CD4-positive, CD25-positive, alpha-beta regulatory T cell (primary cell): ENCODE results near the gene PROM2. TPM values are rescaled to one million over a fixed set of nuclear protein-coding genes. Genes with fewer than 3 reads are reported as not detected.

Source experiments
- ATAC-seq, 2 donors: fragments of 150-1000 bp; cut with Tn5 transposase; one replicate each; pipeline ENCODE4 v1.10.0; 2021; ENCODE audit warnings: low read depth in 2 of 2, moderate number of reproducible peaks in 2 of 2, moderate library complexity in 1 of 2
- DNase-seq, 3 donors: peaks; one replicate each; pipeline versions ENCODE4 v3.0.0 to v3.0.0-alpha.2; 2012 to 2022; ENCODE audit warnings: mixed read lengths in 1 of 3
- H3K27ac ChIP-seq: one replicate; pipeline ENCODE4 v1.7.0; 2013; ENCODE audit warnings: mild to moderate bottlenecking, low read length; ENCODE audit not compliant: insufficient read depth, poor library complexity, severe bottlenecking
- H3K27me3 ChIP-seq: one replicate; pipeline ENCODE4 v1.7.0; 2013; ENCODE audit warnings: low read length; ENCODE audit not compliant: control insufficient read depth, insufficient read depth
- H3K36me3 ChIP-seq: one replicate; pipeline ENCODE4 v1.7.0; 2013; ENCODE audit warnings: mild to moderate bottlenecking, low read length, moderate library complexity; ENCODE audit not compliant: control insufficient read depth, insufficient read depth
- H3K4me1 ChIP-seq: 2 replicates; pipeline ENCODE4 v1.7.0; 2013; ENCODE audit warnings: mild to moderate bottlenecking, low read length; ENCODE audit not compliant: insufficient read depth, control insufficient read depth, poor library complexity, severe bottlenecking
- H3K4me3 ChIP-seq: one replicate; pipeline ENCODE4 v1.7.0; 2013; ENCODE audit warnings: low read depth, mild to moderate bottlenecking, low read length, moderate library complexity
- H3K9me3 ChIP-seq, 2 experiments: 1 replicate in 1 of 2; 2 replicates in 1 of 2; pipeline ENCODE4 v1.7.0; 2013; ENCODE audit warnings: low read length in 2 of 2, mild to moderate bottlenecking in 1 of 2, moderate library complexity in 1 of 2; ENCODE audit not compliant: control insufficient read depth in 2 of 2
- H3K27ac Mint-ChIP-seq, 3 donors: one replicate each; pipeline ENCODE4 v1.8.0; 2020 to 2022; ENCODE audit warnings: mild to moderate bottlenecking in 3 of 3, mixed read lengths in 3 of 3, moderate library complexity in 2 of 3
- H3K27me3 Mint-ChIP-seq: one replicate; pipeline ENCODE4 v1.8.0; 2022; ENCODE audit warnings: mild to moderate bottlenecking, mixed read lengths
- H3K36me3 Mint-ChIP-seq: one replicate; pipeline ENCODE4 v1.8.0; 2020; ENCODE audit warnings: mixed read lengths
- H3K4me1 Mint-ChIP-seq, 4 donors: one replicate each; pipeline ENCODE4 v1.8.0; 2020 to 2022; ENCODE audit warnings: mixed read lengths in 4 of 4, mild to moderate bottlenecking in 1 of 4
- H3K4me3 Mint-ChIP-seq, 4 donors: one replicate each; pipeline ENCODE4 v1.8.0; 2020 to 2022; ENCODE audit warnings: mild to moderate bottlenecking in 4 of 4, mixed read lengths in 4 of 4, moderate library complexity in 3 of 4
- H3K9me3 Mint-ChIP-seq, 7 donors: one replicate each; pipeline ENCODE4 v1.8.0; 2020 to 2022; ENCODE audit warnings: mixed read lengths in 7 of 7, mild to moderate bottlenecking in 3 of 7, moderate library complexity in 2 of 7
- polyA plus RNA-seq, 4 donors: library from polyadenylated mRNA; unstranded; fragments of 300-500 nt; fragmentation: Illumina TruSeq; gene quantifications; one replicate each; pipeline ENCODE4 v1.2.3, GENCODE V29; 2021
- total RNA-seq: library from RNA; stranded (reverse); gene quantifications from one replicate; pipeline ENCODE4 v1.2.3, GENCODE V29; 2022

Gene PROM2
- total and polyA plus RNA-seq, 5 donors from 2014 or later: 0.47 TPM; not detected in 4

GRCh38 chr2:95298486-95299111 lies 24.4 kb downstream of the PROM2 start:
- Mint-ChIP-seq H3K27ac (no peak overlapping the region), H3K4me3 (no peak overlapping the region), H3K4me1 (no peaks in the 10 kb centered on the region), H3K9me3 (no peaks in the 10 kb centered on the region), H3K36me3 (no peaks in the 10 kb centered on the region), H3K27me3 (no peaks in the 10 kb centered on the region)
- Histone ChIP-seq H3K36me3 (no peaks in the 10 kb centered on the region), H3K4me3 (no peak overlapping the region), H3K27ac (no peak overlapping the region), H3K9me3 (no peaks in the 10 kb centered on the region), H3K4me1 (no peaks in the 10 kb centered on the region), H3K27me3 (no peaks in the 10 kb centered on the region)
- ATAC-seq (no peak), DNase-seq (no peak)

- no peak overlapping the region for H3K27ac Mint-ChIP-seq
- ATAC-seq: no peak
- H3K4me3 Mint-ChIP-seq: no peak overlapping the region
Observed at GRCh38 chr2:95299961-95300360, 25.7 kb downstream of the PROM2 start.

DNA sequence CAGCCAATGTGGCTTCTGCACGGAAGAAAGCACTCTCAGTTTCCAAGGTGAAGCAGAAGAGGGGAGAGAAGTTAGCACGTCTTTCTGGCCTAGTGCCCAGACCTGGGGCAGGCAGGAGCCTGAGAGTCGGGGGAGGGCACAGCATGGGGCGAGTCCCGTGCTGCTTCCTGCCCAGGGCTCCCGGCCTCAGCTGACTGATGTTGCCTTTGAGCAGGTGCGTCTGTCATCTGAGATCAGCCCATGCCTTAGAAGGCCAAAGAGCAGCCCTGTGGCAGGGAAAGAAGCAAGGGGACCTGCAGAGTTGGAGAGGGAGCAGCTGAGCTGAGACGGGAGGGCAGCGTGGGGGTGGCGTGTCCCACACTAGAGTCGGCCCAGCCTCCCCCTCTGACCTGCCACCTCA lies 26.2 kb downstream of the PROM2 start:
- ATAC-seq: no peak
- H3K4me3 Mint-ChIP-seq: no peak overlapping the region
- H3K27ac Mint-ChIP-seq: no peak overlapping the region
- no peaks in the 10 kb centered on the region for H3K4me1 ChIP-seq
- H3K9me3 ChIP-seq: no peaks in the 10 kb centered on the region
- DNase-seq: peak in 1 of 3 donors; percentile 5
- no peaks in the 10 kb centered on the region for H3K9me3 Mint-ChIP-seq
- H3K27me3 Mint-ChIP-seq: no peaks in the 10 kb centered on the region
- H3K36me3 ChIP-seq: no peaks in the 10 kb centered on the region
- no peaks in the 10 kb centered on the region for H3K36me3 Mint-ChIP-seq
- H3K4me1 Mint-ChIP-seq: no peaks in the 10 kb centered on the region
- no peaks in the 10 kb centered on the region for H3K27me3 ChIP-seq
- no peak overlapping the region for H3K4me3 ChIP-seq
- H3K27ac ChIP-seq: no peak overlapping the region

More at GRCh38 chr2:95299961-95300360, 25.7 kb downstream of the PROM2 start:
- no peaks in the 10 kb centered on the region for H3K9me3 Mint-ChIP-seq
- H3K4me3 ChIP-seq: no peak overlapping the region
- no peaks in the 10 kb centered on the region for H3K4me1 Mint-ChIP-seq
- no peaks in the 10 kb centered on the region for H3K9me3 ChIP-seq
- H3K4me1 ChIP-seq: no peaks in the 10 kb centered on the region
- H3K27ac ChIP-seq: no peak overlapping the region
- no peaks in the 10 kb centered on the region for H3K36me3 ChIP-seq
- H3K27me3 ChIP-seq: no peaks in the 10 kb centered on the region
- no peaks in the 10 kb centered on the region for H3K36me3 Mint-ChIP-seq
- no peak for DNase-seq
- H3K27me3 Mint-ChIP-seq: no peaks in the 10 kb centered on the region

DNA sequence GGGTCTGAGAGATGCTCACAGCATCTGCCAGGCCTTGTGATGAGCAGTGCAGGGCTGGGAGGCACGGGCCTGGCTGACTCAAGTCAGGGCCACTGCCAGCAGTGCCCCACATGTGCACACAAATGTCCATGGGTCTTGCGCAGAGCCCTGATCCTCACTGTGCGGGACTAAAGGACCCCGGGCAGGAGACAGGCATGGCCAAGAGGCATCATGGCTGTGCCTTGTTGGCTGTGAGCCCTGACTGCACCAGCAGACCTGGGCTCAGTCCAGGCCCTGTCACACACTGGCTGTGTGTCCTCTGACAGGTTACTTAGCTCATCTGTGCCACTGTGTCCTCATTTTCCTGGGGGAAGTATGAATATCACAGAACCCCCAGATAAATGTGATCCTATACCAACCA lies 26.9 kb downstream of the PROM2 start:
- Mint-ChIP-seq H3K4me3 (no peak overlapping the region), H3K27ac (no peak overlapping the region), H3K27me3 (no peaks in the 10 kb centered on the region), H3K4me1 (no peaks in the 10 kb centered on the region), H3K9me3 (no peaks in the 10 kb centered on the region), H3K36me3 (no peaks in the 10 kb centered on the region)
- no peaks in the 10 kb centered on the region for H3K4me1 ChIP-seq
- no peak overlapping the region for H3K4me3 ChIP-seq
- no peaks in the 10 kb centered on the region for H3K27me3 ChIP-seq
- no peaks in the 10 kb centered on the region for H3K9me3 ChIP-seq
- H3K27ac ChIP-seq: no peak overlapping the region
- no peaks in the 10 kb centered on the region for H3K36me3 ChIP-seq
- ATAC-seq: no peak
- no peak for DNase-seq

DNA sequence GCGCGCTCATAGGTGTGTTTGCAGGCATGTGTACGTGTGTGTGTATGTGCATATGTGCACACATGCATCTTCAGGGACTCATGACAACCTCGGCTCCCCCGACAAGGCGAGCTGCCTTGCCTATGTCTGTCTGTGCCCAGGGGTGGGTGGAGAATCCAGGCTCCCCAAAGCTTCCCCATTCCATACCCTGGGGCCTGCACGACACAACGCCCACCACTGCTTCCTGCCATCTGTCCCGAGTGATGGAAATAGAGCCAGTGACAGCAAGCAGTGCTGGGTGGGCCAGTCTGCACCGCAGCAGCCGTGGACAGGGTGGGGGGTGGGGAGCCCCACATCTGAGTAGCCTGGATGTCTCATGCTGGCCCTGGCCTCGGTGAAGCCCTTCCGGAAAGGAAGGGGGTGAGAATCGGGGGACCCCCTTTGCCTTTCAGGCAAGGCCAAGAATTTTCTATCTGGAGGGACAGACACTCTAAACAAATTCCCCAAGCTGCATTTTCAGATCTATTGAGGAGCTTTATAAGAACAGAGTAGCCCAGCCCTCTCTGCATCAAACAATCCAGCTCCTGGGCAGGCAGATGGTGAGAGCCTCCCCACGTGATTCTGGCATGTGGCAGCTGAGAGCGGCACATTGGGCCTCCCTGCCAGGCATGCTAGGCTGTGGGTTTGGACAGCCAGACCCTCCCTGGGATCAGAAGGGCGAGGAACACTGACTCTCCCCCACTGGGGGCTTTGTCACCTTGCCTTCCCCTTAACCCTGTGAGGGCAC lies 27.8 kb downstream of the PROM2 start:
- H3K36me3 Mint-ChIP-seq: no peaks in the 10 kb centered on the region
- Histone ChIP-seq H3K4me1 (no peaks in the 10 kb centered on the region), H3K27ac (no peak overlapping the region), H3K9me3 (no peaks in the 10 kb centered on the region), H3K27me3 (no peaks in the 10 kb centered on the region), H3K4me3 (no peak overlapping the region), H3K36me3 (no peaks in the 10 kb centered on the region)
- H3K27me3 Mint-ChIP-seq: no peaks in the 10 kb centered on the region
- H3K4me3 Mint-ChIP-seq: no peak overlapping the region
- DNase-seq: no peak
- no peak overlapping the region for H3K27ac Mint-ChIP-seq
- no peak for ATAC-seq
- no peaks in the 10 kb centered on the region for H3K9me3 Mint-ChIP-seq
- H3K4me1 Mint-ChIP-seq: no peaks in the 10 kb centered on the region

- DNase-seq: no peak
- no peaks in the 10 kb centered on the region for H3K9me3 ChIP-seq
- Mint-ChIP-seq H3K4me3 (no peak overlapping the region), H3K4me1 (no peaks in the 10 kb centered on the region), H3K9me3 (no peaks in the 10 kb centered on the region), H3K36me3 (no peaks in the 10 kb centered on the region), H3K27ac (no peak overlapping the region), H3K27me3 (no peaks in the 10 kb centered on the region)
- no peaks in the 10 kb centered on the region for H3K4me1 ChIP-seq
- no peaks in the 10 kb centered on the region for H3K27me3 ChIP-seq
- H3K4me3 ChIP-seq: no peak overlapping the region
- no peak overlapping the region for H3K27ac ChIP-seq
- H3K36me3 ChIP-seq: no peaks in the 10 kb centered on the region
- no peak for ATAC-seq
Observed at GRCh38 chr2:95303191-95303919, 29.1 kb downstream of the PROM2 start.

DNA sequence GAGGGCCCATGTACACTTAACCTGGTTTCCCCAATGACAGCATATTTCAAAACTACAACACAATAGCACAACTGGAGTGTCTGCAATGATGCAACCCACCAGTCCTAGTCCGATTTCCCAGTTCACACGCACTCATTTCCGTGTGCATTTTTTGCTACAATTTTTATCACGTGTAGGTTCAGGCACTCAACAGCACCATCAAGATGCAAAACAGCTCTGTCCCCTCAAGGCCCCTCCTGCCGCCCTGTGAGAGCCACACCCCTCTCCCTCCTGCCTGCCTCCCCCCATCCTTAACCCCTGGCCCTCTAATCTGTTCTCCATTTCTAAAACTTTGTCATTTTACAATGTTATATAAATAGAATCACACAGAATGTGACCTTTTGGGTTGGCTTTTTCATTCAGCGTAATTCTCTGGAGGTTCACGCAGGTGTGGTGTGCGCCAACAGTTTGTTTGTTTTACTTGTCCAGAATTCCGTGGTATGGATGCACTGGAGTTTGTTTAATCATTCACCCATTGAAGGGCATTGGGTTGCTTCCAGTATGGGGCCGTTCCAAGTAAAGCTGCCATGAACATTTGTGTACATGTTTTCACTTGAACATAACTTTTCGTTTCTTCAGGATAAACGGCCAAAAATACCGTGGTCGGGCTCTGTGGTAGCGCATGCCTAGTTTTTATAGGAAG lies 31.3 kb downstream of the PROM2 start:
- H3K4me1 Mint-ChIP-seq: no peaks in the 10 kb centered on the region
- H3K36me3 Mint-ChIP-seq: no peaks in the 10 kb centered on the region
- H3K27ac Mint-ChIP-seq: no peak overlapping the region
- H3K27me3 Mint-ChIP-seq: no peaks in the 10 kb centered on the region
- Histone ChIP-seq H3K4me1 (no peaks in the 10 kb centered on the region), H3K27me3 (no peaks in the 10 kb centered on the region), H3K4me3 (no peak overlapping the region), H3K27ac (no peak overlapping the region), H3K9me3 (no peaks in the 10 kb centered on the region), H3K36me3 (no peaks in the 10 kb centered on the region)
- ATAC-seq (no peak), DNase-seq (no peak)
- H3K4me3 Mint-ChIP-seq: no peak overlapping the region
- H3K9me3 Mint-ChIP-seq: no peaks in the 10 kb centered on the region
